ENCODE results near the gene ANP32E. TPM values are rescaled to one million over a fixed set of nuclear protein-coding genes. Genes with fewer than 3 reads are reported as not detected.

The ANP32E gene
- total RNA-seq (2014; rRNA removed; shearing (Covaris generic)), result 26.8 and 28.6 TPM in 2 replicates
- polyA plus RNA-seq (2015; cell fraction: cytosol; rRNA removed), result 47.9 and 49.4 TPM in 2 replicates
- polyA plus RNA-seq (2015; cell fraction: nucleus; rRNA removed), result 27.2 and 28.0 TPM in 2 replicates

- DNase-seq (ENCODE audit: low read depth, low spot score), result peak; percentile 100
- in situ Hi-C loops (cut with HindIII; ENCODE audit: low pct_unique_long_range_greater_than_20kb, low sequenced_read_pairs), result no loop called here
These were observed at the start of gene ANP32E for GRCh38 chr1:150235852-150236613. Gene ANP32E (minus strand): TSS chr1:150236112. CDS start chr1:150235786, 326 bp downstream.

GRCh38 chr1:150283260-150283659 lies 47.3 kb upstream of the ANP32E start:
- DNase-seq (ENCODE audit: low read depth, low spot score), result no peak
- in situ Hi-C loops (cut with HindIII; ENCODE audit: low pct_unique_long_range_greater_than_20kb, low sequenced_read_pairs), result no loop called here

DNA sequence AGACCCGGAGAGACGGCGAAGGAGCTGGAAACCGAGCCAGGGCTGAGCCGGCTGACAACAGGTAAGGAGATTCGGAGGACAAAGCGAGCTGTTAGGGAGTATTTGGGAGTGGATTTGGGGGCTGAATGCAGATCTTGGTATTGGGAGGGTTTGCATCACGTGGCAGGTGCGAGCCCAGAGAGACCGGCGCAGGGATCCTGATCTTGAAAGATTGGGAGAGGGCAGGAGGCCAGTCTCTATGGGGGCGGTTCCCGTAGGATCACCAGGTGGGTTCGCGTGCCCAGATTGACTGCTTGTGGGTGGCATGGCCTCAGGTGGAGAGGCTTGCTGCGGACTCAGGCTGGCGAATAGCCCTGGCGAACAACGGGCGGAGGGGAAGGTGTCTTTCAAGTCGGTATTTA lies 46.6 kb upstream of the ANP32E start:
- in situ Hi-C loops (cut with HindIII; ENCODE audit: low pct_unique_long_range_greater_than_20kb, low sequenced_read_pairs), result no loop called here
- no peak for DNase-seq (ENCODE audit: low read depth, low spot score)

DNA sequence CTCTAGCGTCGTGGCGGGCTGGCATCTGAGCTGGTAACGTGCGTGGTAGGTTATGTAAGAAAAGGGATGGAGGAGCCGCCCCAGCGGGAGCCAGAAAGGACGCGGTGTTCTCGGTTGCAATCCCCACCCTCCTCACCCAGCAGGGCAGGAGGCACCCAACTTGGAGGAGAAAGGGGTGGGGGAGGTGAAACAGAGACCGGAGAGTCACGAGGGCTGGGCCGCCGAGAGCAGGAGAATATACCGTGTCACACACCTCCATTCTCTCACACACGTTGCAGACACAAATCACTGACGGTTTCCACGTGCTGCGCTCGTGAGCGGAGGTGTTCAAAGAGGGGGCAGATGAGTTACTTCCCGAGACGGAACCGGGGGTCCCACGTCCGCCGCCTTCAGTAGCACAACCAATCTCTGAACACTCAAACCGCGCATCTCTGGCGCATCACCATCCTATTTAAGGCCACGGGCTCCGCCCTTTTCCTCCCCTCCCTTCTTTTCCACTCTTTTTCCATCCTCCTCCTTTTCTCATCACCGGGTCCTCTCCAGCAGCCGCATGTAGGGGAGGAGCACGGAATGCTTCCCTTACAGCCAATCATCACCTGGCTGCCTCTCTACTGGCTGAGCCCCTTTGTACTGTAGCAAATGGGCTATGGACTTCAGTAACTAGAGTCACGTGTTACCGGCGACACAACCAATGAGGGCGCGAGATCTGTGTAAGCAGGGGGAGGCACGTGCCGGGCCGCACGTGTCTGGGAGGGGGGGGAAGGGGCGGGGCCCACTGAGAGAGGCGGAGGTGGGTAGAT lies 46.0 kb upstream of the ANP32E start, which contains the start of gene CIART:
Gene CIART (plus strand): TSS at position 797 of the 800 bp plus-strand sequence. CDS start 714 bp downstream, outside the sequence.
- DNase-seq (ENCODE audit: low read depth, low spot score), result peak; percentile 65
- in situ Hi-C loops (cut with HindIII; ENCODE audit: low pct_unique_long_range_greater_than_20kb, low sequenced_read_pairs), result no loop called here

GRCh38 chr1:150281221-150281757 lies 45.4 kb upstream of the ANP32E start:
- peak; percentile 86 for DNase-seq (ENCODE audit: low read depth, low spot score)
- in situ Hi-C loops (cut with HindIII; ENCODE audit: low pct_unique_long_range_greater_than_20kb, low sequenced_read_pairs), result no loop called here

- in situ Hi-C loops (cut with HindIII; ENCODE audit: low pct_unique_long_range_greater_than_20kb, low sequenced_read_pairs), result no loop called here
- peak; percentile 45 for DNase-seq (ENCODE audit: low read depth, low spot score)
These were observed 44.3 kb upstream of the ANP32E start for GRCh38 chr1:150280138-150280707.

GRCh38 chr1:150273311-150273710 lies 37.4 kb upstream of the ANP32E start:
- in situ Hi-C loops (cut with HindIII; ENCODE audit: low pct_unique_long_range_greater_than_20kb, low sequenced_read_pairs), result no loop called here
- DNase-seq (ENCODE audit: low read depth, low spot score), result no peak

DNA sequence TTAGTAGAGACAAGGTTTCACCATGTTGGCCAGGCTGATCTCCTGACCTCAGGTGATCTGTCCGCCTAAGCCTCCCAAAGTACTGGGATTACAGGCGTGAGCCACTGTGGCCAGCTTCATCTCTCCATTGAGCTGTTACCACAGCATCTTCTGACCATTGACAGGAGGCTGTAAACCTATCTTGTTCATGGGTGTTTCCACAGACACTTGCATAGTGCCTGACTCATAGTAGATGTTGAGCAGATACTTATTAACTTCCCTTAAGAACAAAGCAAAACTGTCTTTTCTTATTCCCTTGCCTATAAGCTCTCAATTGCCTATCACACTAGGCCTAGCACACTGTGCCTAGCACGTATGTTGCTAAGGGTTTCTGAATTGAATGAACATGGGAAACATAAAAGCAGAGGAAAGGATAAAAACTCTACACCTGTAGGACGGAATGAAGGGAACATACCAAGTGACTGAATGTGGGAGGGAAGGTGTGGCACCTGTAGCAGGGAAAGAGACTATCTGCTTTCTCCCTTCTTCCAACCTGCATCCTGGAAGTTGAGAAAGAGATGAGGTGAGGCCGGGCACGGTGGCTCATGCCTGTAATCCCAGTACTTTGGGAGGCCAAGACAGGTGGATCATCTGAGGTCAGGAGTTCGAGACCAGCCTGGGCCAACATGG lies 35.5 kb upstream of the ANP32E start:
- DNase-seq (ENCODE audit: low read depth, low spot score), result no peak
- in situ Hi-C loops (cut with HindIII; ENCODE audit: low pct_unique_long_range_greater_than_20kb, low sequenced_read_pairs), result no loop called here

DNA sequence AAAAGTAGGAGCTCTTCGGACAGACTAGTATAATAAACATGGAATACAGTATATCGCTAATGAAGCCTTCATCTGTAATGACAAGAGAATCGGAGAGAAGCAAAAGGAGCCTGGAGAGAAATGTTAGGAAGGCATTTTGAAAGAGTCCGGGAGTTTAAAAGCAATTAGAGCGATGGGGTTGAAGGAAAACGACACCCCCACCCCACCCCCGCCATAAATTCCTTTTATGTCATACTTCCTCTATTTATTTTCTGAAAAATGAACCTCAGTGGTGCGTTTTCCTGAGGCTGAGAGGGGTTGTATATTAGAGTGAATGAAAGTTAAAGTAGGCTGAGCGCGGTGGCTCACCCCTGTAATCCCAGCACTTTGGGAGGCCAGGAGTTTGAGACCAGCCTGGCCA lies 33.5 kb upstream of the ANP32E start:
- in situ Hi-C loops (cut with HindIII; ENCODE audit: low pct_unique_long_range_greater_than_20kb, low sequenced_read_pairs), result no loop called here
- DNase-seq (ENCODE audit: low read depth, low spot score), result no peak

DNA sequence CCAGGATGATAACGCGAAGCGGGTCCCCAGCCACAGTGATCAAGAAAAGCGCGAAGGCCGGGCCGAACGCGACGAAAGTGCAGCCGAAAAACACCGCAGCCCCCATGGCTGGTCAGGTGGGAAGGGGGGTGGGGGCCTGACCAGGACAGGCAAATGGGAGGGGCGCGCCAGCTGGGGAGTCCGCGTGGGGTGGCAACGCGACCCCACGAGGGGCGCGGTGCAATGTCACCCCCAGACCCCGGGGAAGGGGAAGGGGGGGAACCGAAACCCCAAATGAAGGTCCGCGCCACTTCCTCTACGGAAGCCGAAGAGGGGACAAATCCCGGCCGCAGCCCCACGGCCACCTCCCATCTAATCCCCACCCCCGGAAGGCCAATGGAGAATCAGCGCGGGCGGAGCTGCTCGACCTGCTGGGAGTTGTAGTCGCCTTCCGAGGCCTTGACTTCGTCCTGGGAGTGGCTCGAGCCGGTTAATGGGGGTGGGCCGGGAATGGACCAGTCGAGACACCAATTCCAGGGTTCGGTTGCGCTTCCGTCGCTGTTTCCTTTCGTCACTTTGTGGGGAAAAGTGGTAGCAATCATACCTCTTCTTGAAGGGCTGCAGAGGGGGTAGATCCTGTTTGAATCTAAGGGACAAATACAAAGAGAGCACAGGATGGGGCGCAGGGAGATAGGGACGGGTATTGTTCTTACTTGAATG lies 32.9 kb upstream of the ANP32E start, which contains the start of gene APH1A:
Gene APH1A (minus strand): TSS at position 312 of the 699 bp plus-strand sequence. CDS start 206 bp downstream, at position 106.
- peak; percentile 99 for DNase-seq (ENCODE audit: low read depth, low spot score)
- in situ Hi-C loops (cut with HindIII; ENCODE audit: low pct_unique_long_range_greater_than_20kb, low sequenced_read_pairs), result no loop called here

DNA sequence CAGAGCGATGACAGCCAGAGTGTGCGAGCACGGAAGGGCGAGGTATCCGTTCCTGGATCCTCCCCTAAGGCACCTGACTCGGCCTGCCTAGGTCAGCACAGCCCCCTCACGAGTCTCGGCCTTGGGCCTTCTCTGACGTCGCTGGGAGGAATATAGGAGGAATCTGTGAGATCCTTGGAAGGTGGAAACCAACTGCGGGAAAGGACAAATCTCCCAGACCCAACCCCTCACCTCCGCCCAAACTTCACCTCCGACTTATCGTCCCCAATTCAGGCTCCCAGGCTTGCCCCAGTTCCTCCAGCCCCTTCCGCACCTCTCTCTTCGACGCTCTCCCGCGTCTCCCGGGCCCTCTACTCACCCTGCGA lies 32.4 kb upstream of the ANP32E start:
- peak; percentile 74 for DNase-seq (ENCODE audit: low read depth, low spot score)
- in situ Hi-C loops (cut with HindIII; ENCODE audit: low pct_unique_long_range_greater_than_20kb, low sequenced_read_pairs), result no loop called here

DNA sequence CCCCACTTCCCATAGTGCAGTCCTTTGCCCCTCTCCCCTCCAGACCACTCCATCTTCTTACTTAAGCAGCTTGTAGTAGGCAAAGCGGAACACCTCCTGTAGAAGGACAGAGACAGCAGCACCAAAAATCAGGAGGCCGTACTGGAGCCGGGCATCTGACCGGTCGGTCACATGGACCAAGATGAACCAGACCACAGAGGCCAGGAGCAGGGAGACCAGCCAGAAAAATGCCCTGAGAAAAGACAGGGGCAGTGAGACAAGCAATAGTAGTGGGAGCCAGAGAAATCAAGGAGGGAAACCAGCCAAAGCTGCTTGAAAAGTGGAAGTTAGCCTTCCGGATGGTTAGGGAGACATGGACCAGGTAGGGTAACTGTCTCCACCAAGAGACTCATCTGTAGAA lies 32.0 kb upstream of the ANP32E start:
- DNase-seq (ENCODE audit: low read depth, low spot score), result no peak
- in situ Hi-C loops (cut with HindIII; ENCODE audit: low pct_unique_long_range_greater_than_20kb, low sequenced_read_pairs), result no loop called here

- no peak for DNase-seq (ENCODE audit: low read depth, low spot score)
- in situ Hi-C loops (cut with HindIII; ENCODE audit: low pct_unique_long_range_greater_than_20kb, low sequenced_read_pairs), result no loop called here
These were observed 27.6 kb upstream of the ANP32E start for GRCh38 chr1:150263549-150263948.

GRCh38 chr1:150262388-150263320 lies 26.7 kb upstream of the ANP32E start:
- DNase-seq (ENCODE audit: low read depth, low spot score), result no peak
- in situ Hi-C loops (cut with HindIII; ENCODE audit: low pct_unique_long_range_greater_than_20kb, low sequenced_read_pairs), result no loop called here

DNA sequence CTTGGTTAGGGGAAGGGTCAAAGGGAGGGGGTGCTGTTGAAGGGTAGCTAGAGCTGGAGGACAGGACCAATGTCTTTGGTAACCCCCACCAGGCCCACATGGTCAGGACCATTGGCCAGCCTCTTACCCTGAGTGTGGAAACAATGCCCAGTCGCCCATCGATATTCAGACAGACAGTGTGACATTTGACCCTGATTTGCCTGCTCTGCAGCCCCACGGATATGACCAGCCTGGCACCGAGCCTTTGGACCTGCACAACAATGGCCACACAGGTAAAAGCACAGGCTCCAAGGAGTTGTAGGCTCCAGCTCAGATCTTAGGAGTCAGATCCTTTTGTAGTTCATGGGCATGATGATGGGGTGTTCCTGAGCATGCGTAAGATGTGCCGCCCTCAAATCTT lies 25.5 kb upstream of the ANP32E start:
- in situ Hi-C loops (cut with HindIII; ENCODE audit: low pct_unique_long_range_greater_than_20kb, low sequenced_read_pairs), result no loop called here
- DNase-seq (ENCODE audit: low read depth, low spot score), result no peak

All from SK-MEL-5 (cell line).